CD4-positive, alpha-beta memory T cell (primary cell): Measurements from ENCODE around the gene RFC5. TPM values are rescaled to one million over a fixed set of nuclear protein-coding genes. Genes with fewer than 3 reads are reported as not detected.

ENCODE experiments used
- CTCF ChIA-PET: fragments of 350-600 bp; sonication (Branson Sonifier 250); formaldehyde crosslinking; loops from one replicate; lab custom pipeline; 2021; ENCODE audit warnings: inconsistent platforms; ENCODE audit not compliant: partially characterized antibody; lab: Charles Lee
- POLR2A ChIA-PET: fragments of 350-600 bp; sonication (Branson Sonifier 250); formaldehyde crosslinking; loops from one replicate; lab custom pipeline; 2021; ENCODE audit not compliant: partially characterized antibody; lab: Charles Lee
- DNase-seq, 5 donors: peaks; one replicate each; pipeline versions ENCODE4 v3.0.0 to v3.0.0-alpha.2; 2020 to 2022; ENCODE audit warnings: mixed read lengths in 1 of 5
- H3K27ac ChIP-seq: one replicate; pipeline ENCODE4 v1.7.0; 2013; ENCODE audit warnings: low read depth, low read length
- H3K27me3 ChIP-seq: 2 replicates; pipeline ENCODE4 v1.7.0; 2013; ENCODE audit warnings: mild to moderate bottlenecking, low read length, moderate library complexity; ENCODE audit not compliant: insufficient read depth
- H3K36me3 ChIP-seq: 2 replicates; pipeline ENCODE4 v1.7.0; 2013; ENCODE audit warnings: mild to moderate bottlenecking, low read length, moderate library complexity; ENCODE audit not compliant: insufficient read depth
- H3K4me1 ChIP-seq: 2 replicates; pipeline ENCODE4 v1.7.0; 2013; ENCODE audit warnings: mild to moderate bottlenecking, low read length, moderate library complexity; ENCODE audit not compliant: insufficient read depth
- H3K4me3 ChIP-seq, 2 donors: one replicate each; pipeline ENCODE4 v1.7.0; 2013; ENCODE audit warnings: low read length in 2 of 2, mild to moderate bottlenecking in 1 of 2
- H3K9me3 ChIP-seq, 2 donors: one replicate each; pipeline ENCODE4 v1.7.0; 2013; ENCODE audit warnings: low read length in 2 of 2, control low read depth in 1 of 2; ENCODE audit not compliant: control insufficient read depth in 1 of 2
- H3K27ac Mint-ChIP-seq, 7 donors: one replicate each; pipeline ENCODE4 v1.8.0; 2020 to 2021; ENCODE audit warnings: mixed read lengths in 7 of 7, mild to moderate bottlenecking in 6 of 7, inconsistent platforms in 3 of 7, moderate library complexity in 3 of 7
- H3K27me3 Mint-ChIP-seq, 2 donors: one replicate each; pipeline ENCODE4 v1.8.0; 2020 to 2021; ENCODE audit warnings: mixed read lengths in 2 of 2
- H3K36me3 Mint-ChIP-seq, 2 donors: one replicate each; pipeline ENCODE4 v1.8.0; 2020 to 2021; ENCODE audit warnings: mixed read lengths in 2 of 2, inconsistent platforms in 1 of 2, mild to moderate bottlenecking in 1 of 2
- H3K4me1 Mint-ChIP-seq, 4 donors: one replicate each; pipeline ENCODE4 v1.8.0; 2020 to 2021; ENCODE audit warnings: mixed read lengths in 4 of 4, mild to moderate bottlenecking in 1 of 4
- H3K4me3 Mint-ChIP-seq, 8 donors: one replicate each; pipeline ENCODE4 v1.8.0; 2020 to 2021; ENCODE audit warnings: mixed read lengths in 8 of 8, mild to moderate bottlenecking in 7 of 8, moderate library complexity in 6 of 8, inconsistent platforms in 3 of 8
- H3K9me3 Mint-ChIP-seq, 8 donors: one replicate each; pipeline ENCODE4 v1.8.0; 2020 to 2021; ENCODE audit warnings: mixed read lengths in 8 of 8, mild to moderate bottlenecking in 5 of 8, inconsistent platforms in 3 of 8, moderate library complexity in 1 of 8
- intact Hi-C: fragments of 100-400 bp; cut with micrococcal nuclease; formaldehyde crosslinking; loops from one replicate; pipeline ENCODE4 v1.15.1; 2023
- polyA plus RNA-seq, 2 donors: library from polyadenylated mRNA; unstranded; fragments of 300-500 nt; fragmentation: Illumina TruSeq; gene quantifications; one replicate each; pipeline ENCODE4 v1.2.3, GENCODE V29; 2021
- total RNA-seq, 2 experiments: library from RNA; stranded (reverse); gene quantifications; one replicate each; pipeline ENCODE4 v1.2.3, GENCODE V29; 2021

The RFC5 gene
- total and polyA plus RNA-seq, 4 experiments from 2014 or later = 13.5 to 17.5 (median 17.2) TPM

GRCh38 chr12:117972301-117972700 lies 44.2 kb upstream of the RFC5 start:
- no peaks in the 10 kb centered on the region for H3K36me3 ChIP-seq
- Mint-ChIP-seq H3K36me3 (peaks cover 0 to 11% of the 10 kb centered on the region in 2 donors), H3K27ac (no peak overlapping the region), H3K9me3 (peaks cover 3 to 23% (median 13%) of the 10 kb centered on the region in 8 donors), H3K27me3 (peaks cover 23 to 26% of the 10 kb centered on the region in 2 donors), H3K4me1 (peaks cover 3 to 16% (median 6%) of the 10 kb centered on the region in 4 donors), H3K4me3 (no peak overlapping the region)
- no peak overlapping the region for H3K4me3 ChIP-seq
- DNase-seq = no peak
- peaks cover 7% of the 10 kb centered on the region for H3K4me1 ChIP-seq
- ChIA-PET CTCF (no interaction called here), POLR2A (no interaction called here)
- H3K27ac ChIP-seq = no peak overlapping the region
- H3K9me3 ChIP-seq = no peaks in the 10 kb centered on the region
- H3K27me3 ChIP-seq = peaks cover under 1% of the 10 kb centered on the region
- intact Hi-C loops = no loop called here

DNA sequence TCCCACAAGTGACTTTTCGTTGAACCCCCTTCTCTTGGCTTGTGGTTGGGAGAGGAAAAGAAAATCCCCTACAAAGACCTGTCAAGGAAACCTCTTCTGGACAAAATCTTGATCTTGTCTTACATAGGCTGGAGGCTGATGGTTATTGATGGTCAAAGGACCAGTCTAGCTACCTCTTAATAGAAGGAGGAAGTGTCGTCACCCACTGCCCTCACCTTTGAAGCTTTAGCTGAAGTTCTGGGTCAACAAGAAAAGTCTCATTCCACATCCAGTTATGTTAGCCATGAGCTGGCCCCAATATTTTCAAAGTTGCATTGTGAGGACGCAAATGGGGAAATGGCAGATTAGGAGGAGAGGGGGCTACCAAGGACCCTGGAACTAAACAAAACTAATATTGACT lies 41.5 kb upstream of the RFC5 start:
- peaks cover 0 to 11% of the 10 kb centered on the region in 2 donors for H3K36me3 Mint-ChIP-seq
- Histone ChIP-seq H3K9me3 (no peaks in the 10 kb centered on the region), H3K36me3 (no peaks in the 10 kb centered on the region), H3K27me3 (no peaks in the 10 kb centered on the region), H3K4me1 (no peaks in the 10 kb centered on the region), H3K4me3 (no peak overlapping the region), H3K27ac (no peak overlapping the region)
- DNase-seq = no peak
- no peak overlapping the region for H3K27ac Mint-ChIP-seq
- CTCF ChIA-PET = no interaction called here
- H3K9me3 Mint-ChIP-seq = peaks cover 3 to 22% (median 13%) of the 10 kb centered on the region in 8 donors
- H3K4me1 Mint-ChIP-seq = no peaks in the 10 kb centered on the region
- POLR2A ChIA-PET = no interaction called here
- no peak overlapping the region for H3K4me3 Mint-ChIP-seq
- intact Hi-C loops = no loop called here
- peaks cover 23 to 29% of the 10 kb centered on the region in 2 donors for H3K27me3 Mint-ChIP-seq

GRCh38 chr12:117977373-117977772 lies 39.1 kb upstream of the RFC5 start:
- POLR2A ChIA-PET = no interaction called here
- CTCF ChIA-PET = no interaction called here
- Histone ChIP-seq H3K9me3 (no peaks in the 10 kb centered on the region), H3K4me1 (no peaks in the 10 kb centered on the region), H3K36me3 (no peaks in the 10 kb centered on the region), H3K27me3 (no peaks in the 10 kb centered on the region), H3K27ac (no peak overlapping the region), H3K4me3 (no peak overlapping the region)
- Mint-ChIP-seq H3K4me1 (no peaks in the 10 kb centered on the region), H3K27ac (no peak overlapping the region), H3K27me3 (peaks cover 19 to 25% of the 10 kb centered on the region in 2 donors), H3K9me3 (peaks cover 0 to 8% (median 4%) of the 10 kb centered on the region in 8 donors), H3K4me3 (no peak overlapping the region), H3K36me3 (no peaks in the 10 kb centered on the region)
- intact Hi-C loops = no loop called here
- no peak for DNase-seq

DNA sequence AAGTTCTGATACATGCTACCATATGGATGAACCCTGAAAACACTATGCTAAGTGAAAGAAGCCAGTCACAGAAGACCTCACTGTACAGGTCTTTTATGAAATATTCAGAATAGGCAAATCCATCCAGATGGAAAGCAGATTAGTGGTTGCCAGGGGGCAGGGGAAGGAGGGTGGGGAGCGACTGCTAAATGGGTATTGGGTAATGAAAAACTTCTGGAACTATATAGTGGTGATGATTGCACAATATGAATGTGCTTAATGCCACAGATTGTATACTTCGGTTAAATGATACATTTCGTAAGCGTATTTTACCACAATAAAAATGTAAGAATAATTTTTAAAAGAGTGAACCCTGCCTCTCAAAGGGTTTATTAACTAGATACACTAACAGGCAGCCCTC lies 35.9 kb upstream of the RFC5 start:
- no peak overlapping the region for H3K27ac ChIP-seq
- no peaks in the 10 kb centered on the region for H3K36me3 ChIP-seq
- ChIA-PET CTCF (no interaction called here), POLR2A (no interaction called here)
- no peaks in the 10 kb centered on the region for H3K4me1 ChIP-seq
- DNase-seq = no peak
- H3K9me3 Mint-ChIP-seq = peaks cover 0 to 2% (median 0%) of the 10 kb centered on the region in 8 donors
- H3K27ac Mint-ChIP-seq = no peak overlapping the region
- no peak overlapping the region for H3K4me3 ChIP-seq
- no peaks in the 10 kb centered on the region for H3K4me1 Mint-ChIP-seq
- no peaks in the 10 kb centered on the region for H3K9me3 ChIP-seq
- intact Hi-C loops = no loop called here
- H3K27me3 Mint-ChIP-seq = peaks cover 14 to 16% of the 10 kb centered on the region in 2 donors
- H3K36me3 Mint-ChIP-seq = no peaks in the 10 kb centered on the region
- no peak overlapping the region for H3K4me3 Mint-ChIP-seq
- H3K27me3 ChIP-seq = peaks cover 4% of the 10 kb centered on the region

DNA sequence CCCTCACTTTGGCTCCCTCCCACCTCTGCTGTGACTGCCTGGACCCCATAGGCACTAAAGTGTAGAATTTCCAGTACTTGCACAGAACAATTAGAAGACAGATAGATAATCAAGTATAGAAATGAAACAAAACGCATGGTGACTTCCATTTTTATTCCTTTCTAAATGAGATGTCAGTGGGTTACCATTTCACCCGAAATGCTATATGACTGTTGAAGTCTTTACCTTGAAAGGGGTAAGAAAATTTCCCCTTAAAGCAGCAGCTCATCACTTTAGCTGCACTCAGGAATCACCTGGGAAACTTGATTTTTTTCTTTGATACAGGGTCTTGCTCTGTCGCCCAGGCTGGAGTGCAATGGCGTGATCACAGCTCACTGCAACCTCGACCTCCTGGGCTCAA lies 35.2 kb upstream of the RFC5 start:
- Mint-ChIP-seq H3K4me3 (no peak overlapping the region), H3K27me3 (peaks cover 14 to 15% of the 10 kb centered on the region in 2 donors), H3K36me3 (no peaks in the 10 kb centered on the region), H3K27ac (no peak overlapping the region), H3K4me1 (no peaks in the 10 kb centered on the region), H3K9me3 (peaks cover 0 to 2% (median 0%) of the 10 kb centered on the region in 8 donors)
- Histone ChIP-seq H3K27me3 (peaks cover 4% of the 10 kb centered on the region), H3K27ac (no peak overlapping the region), H3K9me3 (no peaks in the 10 kb centered on the region), H3K4me1 (no peaks in the 10 kb centered on the region), H3K36me3 (no peaks in the 10 kb centered on the region), H3K4me3 (no peak overlapping the region)
- ChIA-PET CTCF (no interaction called here), POLR2A (no interaction called here)
- DNase-seq = no peak
- intact Hi-C loops = no loop called here

DNA sequence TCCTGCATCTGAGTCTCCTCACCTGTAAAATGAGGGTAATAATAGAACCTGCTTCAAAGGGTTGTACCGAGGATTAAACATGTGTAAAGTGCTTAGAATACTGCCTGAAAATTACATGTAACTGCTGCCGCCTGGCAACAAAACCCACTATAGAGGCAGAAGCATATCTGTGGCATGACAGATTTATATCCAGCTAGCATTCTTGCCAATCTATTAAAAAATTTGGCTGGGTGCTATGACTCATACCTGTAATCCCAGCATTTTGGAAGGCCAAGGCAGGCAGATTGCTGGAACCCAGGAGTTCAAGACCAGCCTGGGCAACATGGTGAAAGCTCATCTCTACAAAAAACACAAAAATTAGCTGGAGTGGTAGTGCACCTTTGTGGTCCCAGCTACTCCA lies 31.3 kb upstream of the RFC5 start:
- no peaks in the 10 kb centered on the region for H3K36me3 Mint-ChIP-seq
- POLR2A ChIA-PET = no interaction called here
- intact Hi-C loops = no loop called here

DNA sequence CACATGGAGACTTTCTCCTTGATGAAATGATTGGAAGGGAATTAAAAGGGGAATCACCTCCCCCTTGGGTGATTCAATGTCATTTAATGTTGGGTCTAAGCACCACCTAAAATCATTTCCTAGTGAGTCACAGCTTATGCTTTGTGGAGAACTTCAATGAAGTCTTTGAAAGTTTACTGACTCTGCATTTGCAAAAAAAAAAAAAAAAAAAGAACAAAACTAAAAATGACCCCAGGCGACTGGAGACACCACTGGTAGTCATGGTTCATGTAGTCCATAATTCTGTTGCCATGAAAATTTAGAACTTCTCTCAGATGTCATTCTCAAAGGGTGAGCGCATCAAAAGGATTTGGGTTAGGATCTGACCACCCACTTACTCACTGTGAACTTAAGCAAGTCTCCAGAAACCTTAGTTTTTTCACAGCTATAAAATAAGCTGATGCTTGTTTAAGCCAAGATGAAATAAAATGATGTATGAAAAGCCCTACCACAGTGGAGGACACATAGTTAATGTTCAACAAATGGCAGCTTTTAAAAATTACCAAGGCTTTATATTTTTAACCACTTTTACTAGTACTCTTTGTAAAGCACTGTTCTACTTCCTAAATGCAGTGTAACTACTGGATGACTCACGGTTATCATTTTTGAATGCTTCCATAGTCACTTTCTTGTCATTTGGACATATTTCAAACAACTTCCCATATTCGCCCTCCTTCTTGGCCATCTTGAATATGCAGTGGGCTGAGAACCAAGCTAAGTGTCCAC lies 29.6 kb upstream of the RFC5 start:
- Mint-ChIP-seq H3K4me3 (no peak overlapping the region), H3K4me1 (no peaks in the 10 kb centered on the region), H3K9me3 (peaks cover 0 to 7% (median 5%) of the 10 kb centered on the region in 8 donors), H3K36me3 (no peaks in the 10 kb centered on the region), H3K27me3 (peaks cover 7 to 10% of the 10 kb centered on the region in 2 donors), H3K27ac (no peak overlapping the region)
- no peaks in the 10 kb centered on the region for H3K4me1 ChIP-seq
- H3K27me3 ChIP-seq = peaks cover 4% of the 10 kb centered on the region
- no peak for DNase-seq
- H3K27ac ChIP-seq = no peak overlapping the region
- no peaks in the 10 kb centered on the region for H3K9me3 ChIP-seq
- ChIA-PET CTCF (no interaction called here), POLR2A (no interaction called here)
- no peaks in the 10 kb centered on the region for H3K36me3 ChIP-seq
- H3K4me3 ChIP-seq = no peak overlapping the region
- intact Hi-C loops = no loop called here

More for the DNA sequence above, 31.3 kb upstream of the RFC5 start:
- Histone ChIP-seq H3K9me3 (no peaks in the 10 kb centered on the region), H3K36me3 (no peaks in the 10 kb centered on the region), H3K4me1 (no peaks in the 10 kb centered on the region), H3K27ac (no peak overlapping the region), H3K4me3 (no peak overlapping the region), H3K27me3 (peaks cover 4% of the 10 kb centered on the region)
- no peak overlapping the region for H3K27ac Mint-ChIP-seq
- no peak overlapping the region for H3K4me3 Mint-ChIP-seq
- H3K9me3 Mint-ChIP-seq = peaks cover 0 to 5% (median 4%) of the 10 kb centered on the region in 8 donors
- no peaks in the 10 kb centered on the region for H3K4me1 Mint-ChIP-seq
- peaks cover 4 to 7% of the 10 kb centered on the region in 2 donors for H3K27me3 Mint-ChIP-seq
- DNase-seq = no peak
- CTCF ChIA-PET = no interaction called here
